B cell (primary cell): ENCODE results near the gene RPL14. TPM values are rescaled to one million over a fixed set of nuclear protein-coding genes. Genes with fewer than 3 reads are reported as not detected.

Experiments used
- ATAC-seq: fragments of 200-7000 bp; cut with Tn5 transposase; one replicate; pipeline ENCODE4 v1.10.0; 2021; ENCODE audit warnings: low read depth, mild to moderate bottlenecking, moderate number of reproducible peaks, moderate library complexity
- CTCF ChIA-PET: fragments of 350-600 bp; sonication (Branson Sonifier 250); formaldehyde crosslinking; loops from one replicate; lab custom pipeline; 2021; ENCODE audit warnings: antibody characterized with exemption, inconsistent platforms; lab: Charles Lee
- POLR2A ChIA-PET: fragments of 350-600 bp; sonication (Branson Sonifier 250); formaldehyde crosslinking; loops from one replicate; lab custom pipeline; 2021; ENCODE audit warnings: antibody characterized with exemption; lab: Charles Lee
- DNase-seq: peaks from one replicate; pipeline ENCODE4 v3.0.0; 2013
- H2AFZ ChIP-seq: 2 replicates; pipeline ENCODE4 v1.6.1; 2012; ENCODE audit warnings: mild to moderate bottlenecking, low read depth, low read length; ENCODE audit not compliant: insufficient read depth, poor library complexity, severe bottlenecking
- H3K27ac ChIP-seq, 2 donors: 1 replicate in 1 of 2; 2 replicates in 1 of 2; pipeline ENCODE4 v1.5.1; 2012 to 2013; ENCODE audit warnings: low read length in 2 of 2, mild to moderate bottlenecking in 2 of 2, moderate library complexity in 1 of 2
- H3K27me3 ChIP-seq, 4 experiments: fragments of 200-600 bp in 1 of 4; sonication (generic) in 1 of 4; replicated peaks in 1 of 4; 1 replicate in 2 of 4; 2 replicates in 2 of 4; pipeline versions ENCODE4 v1.6.1 to v1.7.0; 2013 to 2016; ENCODE audit warnings: low read length in 3 of 4, mild to moderate bottlenecking in 2 of 4, mixed read lengths in 1 of 4, moderate library complexity in 1 of 4; ENCODE audit not compliant: insufficient read depth in 4 of 4, control insufficient read depth in 3 of 4; ENCODE audit errors: control extremely low read depth in 1 of 4
- H3K36me3 ChIP-seq, 2 experiments: replicated peaks in 1 of 2; 1 replicate in 1 of 2; 2 replicates in 1 of 2; pipeline versions ENCODE4 v1.6.1 to v1.7.1; 2013; ENCODE audit warnings: low read length in 1 of 2; ENCODE audit not compliant: insufficient read depth in 2 of 2, control insufficient read depth in 1 of 2; ENCODE audit errors: control extremely low read depth in 1 of 2, extremely low read depth in 1 of 2
- H3K4me1 ChIP-seq, 2 donors: fragments of 200-600 bp in 1 of 2; sonication (generic) in 1 of 2; 1 replicate in 1 of 2; 2 replicates in 1 of 2; pipeline versions ENCODE4 v1.5.1 to v1.6.1; 2013 to 2017; ENCODE audit warnings: low read length in 2 of 2; ENCODE audit not compliant: control insufficient read depth in 2 of 2, insufficient read depth in 2 of 2
- H3K4me2 ChIP-seq: replicated peaks from 2 replicates; pipeline ENCODE3; 2012; ENCODE audit warnings: mild to moderate bottlenecking, low read depth, low read length; ENCODE audit not compliant: poor library complexity, severe bottlenecking
- H3K4me3 ChIP-seq, 5 experiments: fragments of 200-600 bp in 1 of 5; sonication (generic) in 1 of 5; 1 replicate in 3 of 5; 2 replicates in 2 of 5; pipeline versions ENCODE4 v1.5.1 to v1.7.0; 2011 to 2016; ENCODE audit warnings: low read length in 4 of 5, mild to moderate bottlenecking in 4 of 5, low read depth in 2 of 5, control low read depth in 1 of 5, moderate library complexity in 1 of 5; ENCODE audit not compliant: insufficient read depth in 1 of 5; ENCODE audit errors: control extremely low read depth in 1 of 5, extremely low read depth in 1 of 5
- H3K79me2 ChIP-seq: fragments of 200-600 bp; sonication (generic); one replicate; pipeline ENCODE4 v1.6.0; 2016; ENCODE audit warnings: low read length; ENCODE audit not compliant: control insufficient read depth, insufficient read depth
- H3K9ac ChIP-seq: fragments of 200-600 bp; sonication (generic); 2 replicates; pipeline ENCODE4 v1.6.1; 2017; ENCODE audit warnings: mild to moderate bottlenecking, low read length, moderate library complexity
- H3K9me3 ChIP-seq, 3 donors: one replicate each; pipeline versions ENCODE4 v1.6.1 to v1.7.1; 2013; ENCODE audit warnings: low read length in 2 of 3; ENCODE audit not compliant: control insufficient read depth in 2 of 3, insufficient read depth in 1 of 3; ENCODE audit errors: control extremely low read depth in 1 of 3
- H4K20me1 ChIP-seq: 2 replicates; pipeline ENCODE4 v1.6.0; 2012; ENCODE audit warnings: mild to moderate bottlenecking, low read length; ENCODE audit not compliant: insufficient read depth, control insufficient read depth, poor library complexity, severe bottlenecking
- H3K27ac Mint-ChIP-seq: one replicate; pipeline ENCODE4 v1.8.0; 2021; ENCODE audit warnings: mixed read lengths
- H3K27me3 Mint-ChIP-seq: one replicate; pipeline ENCODE4 v1.8.0; 2021; ENCODE audit warnings: mixed read lengths
- H3K4me1 Mint-ChIP-seq: one replicate; pipeline ENCODE4 v1.8.0; 2021; ENCODE audit warnings: mixed read lengths
- H3K4me3 Mint-ChIP-seq: one replicate; pipeline ENCODE4 v1.8.0; 2021; ENCODE audit warnings: mixed read lengths
- H3K9me3 Mint-ChIP-seq: one replicate; pipeline ENCODE4 v1.8.0; 2022; ENCODE audit warnings: mixed read lengths; ENCODE audit not compliant: insufficient read depth
- EZH2 ChIP-seq: IDR thresholded peaks from 2 replicates; pipeline ENCODE4 v1.6.1; 2012; ENCODE audit warnings: borderline replicate concordance, low read depth, mild to moderate bottlenecking, moderate library complexity, low read length; ENCODE audit not compliant: insufficient read depth, poor library complexity, severe bottlenecking
- WGBS: methylation state at CpG from one replicate; pipeline ENCODE4 v1.1.5; 2013; ENCODE audit warnings: missing lambda C conversion rate; ENCODE audit not compliant: insufficient coverage; 5-methylcytosine and 5-hydroxymethylcytosine counted together
- intact Hi-C: fragments of 100-400 bp; cut with micrococcal nuclease; formaldehyde crosslinking; loops from one replicate; pipeline ENCODE4 v1.10.0; 2022
- polyA plus RNA-seq: library from polyadenylated mRNA; depleted of rRNA; stranded (reverse); fragments of >200 nt; gene quantifications from 2 replicates; pipeline ENCODE4 v1.2.3, GENCODE V29; 2012
- total RNA-seq, 2 donors: library from RNA; stranded (reverse); fragments of 120-200 nt in 1 of 2; gene quantifications; 1 replicate in 1 of 2; 2 replicates in 1 of 2; pipeline versions ENCODE4 v1.2.3 to v1.2.4, GENCODE V29; 2013 to 2022
- TF ChIP-seq, protein P1 (sequence below): fragments of 200-600 bp; IDR thresholded peaks from one replicate; pipeline ENCODE4 v1.8.0; 2022; ENCODE audit warnings: antibody characterized with exemption, mild to moderate bottlenecking

RPL14 gene
- total and polyA plus RNA-seq, 2 donors (not counting 1 experiment from before 2014, with no cell fraction given) = 413 to 2,452 TPM

DNA sequence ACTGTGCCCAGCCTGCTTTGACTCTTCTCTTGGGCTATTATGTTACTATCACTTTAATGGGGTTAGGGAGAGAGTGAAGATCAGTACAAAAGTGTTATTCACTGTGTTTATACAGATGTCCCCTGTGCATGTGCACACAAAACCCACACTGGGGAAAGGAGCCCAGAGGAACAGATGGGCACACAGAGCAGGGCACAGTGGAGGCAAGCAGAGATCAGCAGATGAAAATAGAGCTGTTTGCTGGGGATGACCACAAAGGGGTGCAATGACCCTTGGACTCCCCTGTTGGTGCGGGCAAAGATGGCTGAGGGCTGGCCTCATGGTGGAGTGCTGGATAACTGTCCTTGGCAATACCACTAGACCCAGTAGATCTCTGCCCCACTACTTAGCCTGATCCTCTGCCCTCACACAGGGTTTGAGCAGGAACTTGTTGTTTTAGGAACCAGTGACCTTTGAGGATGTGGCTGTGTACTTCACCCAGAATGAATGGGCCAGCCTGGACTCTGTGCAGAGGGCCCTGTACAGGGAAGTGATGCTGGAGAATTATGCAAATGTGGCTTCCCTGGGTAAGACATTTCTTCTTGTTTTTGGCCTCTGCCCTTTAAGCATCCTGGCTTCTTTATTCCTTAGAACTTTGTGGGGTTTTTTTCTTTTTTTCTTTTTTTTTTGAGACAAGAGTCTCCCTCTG lies 54.0 kb downstream of the RPL14 start:
- intact Hi-C loops = no loop called here
- peaks cover 7% of the 10 kb centered on the region for H3K4me1 Mint-ChIP-seq
- Histone ChIP-seq H2AFZ (no peak overlapping the region), H3K79me2 (no peaks in the 10 kb centered on the region), H3K9ac (no peak overlapping the region), H3K4me3 (no peak overlapping the region), H3K27ac (no peak overlapping the region), H3K36me3 (peaks cover 0 to 4% of the 10 kb centered on the region in 2 experiments), H3K4me1 (peaks cover 4% of the 10 kb centered on the region in 2 donors), H3K9me3 (no peaks in the 10 kb centered on the region), H3K27me3 (no peaks in the 10 kb centered on the region), H3K4me2 (no peak overlapping the region), H4K20me1 (no peaks in the 10 kb centered on the region)
- H3K27ac Mint-ChIP-seq = no peak overlapping the region
- H3K9me3 Mint-ChIP-seq = no peaks in the 10 kb centered on the region
- POLR2A ChIA-PET = no interaction called here
- CTCF ChIA-PET = no interaction called here
- H3K27me3 Mint-ChIP-seq = no peaks in the 10 kb centered on the region
- no peak for DNase-seq
- no peak for ATAC-seq
- WGBS = 100% methylated on average over 1 of the region's 1 CpG
- no peak overlapping the region for H3K4me3 Mint-ChIP-seq
- TF ChIP-seq EZH2 = no peak
- TF ChIP-seq, protein P1, sequence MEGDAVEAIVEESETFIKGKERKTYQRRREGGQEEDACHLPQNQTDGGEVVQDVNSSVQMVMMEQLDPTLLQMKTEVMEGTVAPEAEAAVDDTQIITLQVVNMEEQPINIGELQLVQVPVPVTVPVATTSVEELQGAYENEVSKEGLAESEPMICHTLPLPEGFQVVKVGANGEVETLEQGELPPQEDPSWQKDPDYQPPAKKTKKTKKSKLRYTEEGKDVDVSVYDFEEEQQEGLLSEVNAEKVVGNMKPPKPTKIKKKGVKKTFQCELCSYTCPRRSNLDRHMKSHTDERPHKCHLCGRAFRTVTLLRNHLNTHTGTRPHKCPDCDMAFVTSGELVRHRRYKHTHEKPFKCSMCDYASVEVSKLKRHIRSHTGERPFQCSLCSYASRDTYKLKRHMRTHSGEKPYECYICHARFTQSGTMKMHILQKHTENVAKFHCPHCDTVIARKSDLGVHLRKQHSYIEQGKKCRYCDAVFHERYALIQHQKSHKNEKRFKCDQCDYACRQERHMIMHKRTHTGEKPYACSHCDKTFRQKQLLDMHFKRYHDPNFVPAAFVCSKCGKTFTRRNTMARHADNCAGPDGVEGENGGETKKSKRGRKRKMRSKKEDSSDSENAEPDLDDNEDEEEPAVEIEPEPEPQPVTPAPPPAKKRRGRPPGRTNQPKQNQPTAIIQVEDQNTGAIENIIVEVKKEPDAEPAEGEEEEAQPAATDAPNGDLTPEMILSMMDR = no peak

DNA sequence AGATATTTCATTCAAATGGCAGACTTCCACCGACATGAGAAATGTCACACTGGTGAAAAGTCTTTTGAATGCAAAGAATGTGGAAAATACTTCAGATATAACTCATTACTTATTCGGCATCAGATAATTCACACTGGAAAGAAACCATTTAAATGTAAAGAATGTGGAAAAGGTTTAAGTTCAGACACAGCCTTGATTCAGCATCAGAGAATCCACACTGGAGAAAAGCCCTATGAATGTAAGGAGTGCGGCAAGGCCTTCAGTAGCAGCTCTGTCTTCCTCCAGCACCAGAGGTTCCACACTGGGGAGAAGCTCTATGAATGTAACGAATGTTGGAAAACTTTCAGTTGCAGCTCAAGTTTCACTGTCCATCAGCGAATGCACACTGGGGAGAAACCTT lies 59.1 kb downstream of the RPL14 start:
- Histone ChIP-seq H3K9me3 (no peaks in the 10 kb centered on the region), H3K9ac (no peak overlapping the region), H4K20me1 (no peaks in the 10 kb centered on the region), H3K4me1 (no peaks in the 10 kb centered on the region), H3K4me2 (no peak overlapping the region), H3K36me3 (peaks cover 0 to 4% of the 10 kb centered on the region in 2 experiments), H3K4me3 (no peak overlapping the region), H3K79me2 (no peaks in the 10 kb centered on the region), H3K27me3 (no peaks in the 10 kb centered on the region), H3K27ac (no peak overlapping the region), H2AFZ (no peak overlapping the region)
- Mint-ChIP-seq H3K9me3 (peaks cover 3% of the 10 kb centered on the region), H3K27me3 (no peaks in the 10 kb centered on the region), H3K4me1 (no peaks in the 10 kb centered on the region), H3K4me3 (no peak overlapping the region), H3K27ac (no peak overlapping the region)
- ATAC-seq = no peak
- POLR2A ChIA-PET = no interaction called here
- TF ChIP-seq EZH2 = no peak
- TF ChIP-seq, protein P1 = no peak
- intact Hi-C loops = no loop called here
- CTCF ChIA-PET = no interaction called here
- DNase-seq = no peak
- WGBS = 100% methylated on average over 3 of the region's 5 CpGs
